Naive B cell (primary cell): ENCODE results near the gene ADAMTS20. TPM values are rescaled to one million over a fixed set of nuclear protein-coding genes. Genes with fewer than 3 reads are reported as not detected.
A peak's percentile ranks its signal among the peaks of the same experiment; 100 is the strongest.
"Not testable (repeated sequence)": the region's sequence is repeated elsewhere in the genome, so short reads cannot be mapped to it uniquely, and the experiment has no call there.

Experiments used
- ATAC-seq, 2 donors: fragments of 150-1000 bp; cut with Tn5 transposase; 2 replicates each; pipeline ENCODE4 v1.10.0; 2021; ENCODE audit warnings: low read depth in 2 of 2, mild to moderate bottlenecking in 2 of 2, moderate library complexity in 2 of 2
- DNase-seq: peaks from one replicate; pipeline ENCODE4 v3.0.0; 2022
- H3K27ac Mint-ChIP-seq, 6 donors: one replicate each; pipeline ENCODE4 v1.8.0; 2020 to 2022; ENCODE audit warnings: mild to moderate bottlenecking in 6 of 6, mixed read lengths in 6 of 6, moderate library complexity in 5 of 6, inconsistent platforms in 2 of 6
- H3K27me3 Mint-ChIP-seq, 3 donors: one replicate each; pipeline ENCODE4 v1.8.0; 2021 to 2022; ENCODE audit warnings: mixed read lengths in 3 of 3, mild to moderate bottlenecking in 1 of 3
- H3K36me3 Mint-ChIP-seq, 2 donors: one replicate each; pipeline ENCODE4 v1.8.0; 2020 to 2022; ENCODE audit warnings: mixed read lengths in 2 of 2, inconsistent platforms in 1 of 2, mild to moderate bottlenecking in 1 of 2
- H3K4me1 Mint-ChIP-seq, 3 donors: one replicate each; pipeline ENCODE4 v1.8.0; 2020 to 2022; ENCODE audit warnings: mixed read lengths in 3 of 3, inconsistent platforms in 1 of 3, mild to moderate bottlenecking in 1 of 3, moderate library complexity in 1 of 3
- H3K4me3 Mint-ChIP-seq, 8 donors: one replicate each; pipeline ENCODE4 v1.8.0; 2020 to 2022; ENCODE audit warnings: mild to moderate bottlenecking in 8 of 8, mixed read lengths in 8 of 8, moderate library complexity in 8 of 8, inconsistent platforms in 2 of 8
- H3K9me3 Mint-ChIP-seq, 7 donors: one replicate each; pipeline ENCODE4 v1.8.0; 2020 to 2022; ENCODE audit warnings: mixed read lengths in 7 of 7, mild to moderate bottlenecking in 5 of 7, inconsistent platforms in 2 of 7, moderate library complexity in 1 of 7
- polyA plus RNA-seq, 6 donors: library from polyadenylated mRNA; unstranded; fragments of 300-500 nt; fragmentation: Illumina TruSeq; gene quantifications; one replicate each; pipeline ENCODE4 v1.2.3, GENCODE V29; 2021; ENCODE audit warnings: low read depth in 6 of 6

ADAMTS20 gene
- polyA plus RNA-seq, 6 donors from 2014 or later: not detected

- peaks cover 8 to 19% of the 10 kb centered on the region in 2 donors for H3K36me3 Mint-ChIP-seq
- no peak overlapping the region for H3K27ac Mint-ChIP-seq
- DNase-seq (no peak), ATAC-seq (no peak)
- H3K4me1 Mint-ChIP-seq: no peaks in the 10 kb centered on the region
- H3K27me3 Mint-ChIP-seq: peaks cover 14 to 26% (median 25%) of the 10 kb centered on the region in 3 donors
- H3K9me3 Mint-ChIP-seq: peaks cover 7 to 64% (median 38%) of the 10 kb centered on the region in 7 donors
- H3K4me3 Mint-ChIP-seq: no peak overlapping the region
Measured at GRCh38 chr12:43556057-43556456, 4.1 kb upstream of the ADAMTS20 start.

DNA sequence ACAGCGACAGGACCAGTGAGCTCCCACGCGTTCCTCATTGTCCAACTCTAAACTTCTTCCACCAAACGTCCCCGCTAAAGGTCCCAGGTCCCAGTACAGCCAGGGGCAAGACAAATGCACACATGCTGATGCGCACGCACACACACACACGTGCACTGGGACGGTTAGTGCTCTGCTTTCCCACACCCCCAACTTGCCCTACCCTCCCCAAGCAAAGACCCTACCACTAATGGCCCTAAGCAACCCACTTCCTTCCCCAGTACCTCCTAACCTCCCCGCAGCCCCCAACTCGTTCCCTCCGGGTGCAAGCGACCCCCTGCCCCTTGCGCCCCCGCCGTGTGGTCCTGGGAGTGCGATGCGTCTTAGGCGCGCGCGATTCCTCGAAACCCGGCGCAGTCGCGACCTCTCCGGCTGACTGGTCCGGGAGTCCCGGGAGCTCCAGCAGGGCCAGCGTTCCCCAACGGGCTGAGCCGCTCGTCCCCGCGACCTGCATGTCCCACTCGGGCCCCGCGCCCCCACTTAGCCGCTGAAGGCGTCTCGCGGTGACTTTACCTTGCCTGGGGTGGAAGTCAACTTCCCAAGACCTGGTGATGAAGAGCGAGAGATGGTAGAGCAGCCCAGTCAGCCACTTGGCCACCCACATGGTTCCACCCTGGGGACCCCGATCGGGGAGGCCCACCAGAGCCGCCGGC is 578 bp downstream of the ADAMTS20 start:
- no peak for ATAC-seq
- Mint-ChIP-seq H3K4me1 (no peaks in the 10 kb centered on the region), H3K27me3 (peaks cover 30 to 44% (median 35%) of the 10 kb centered on the region in 3 donors), H3K36me3 (peaks cover 0 to 10% of the 10 kb centered on the region in 2 donors), H3K9me3 (peaks cover 0 to 44% (median 28%) of the 10 kb centered on the region in 7 donors), H3K27ac (peak overlapping the region in 2 of 6 donors; percentile 24 to 60), H3K4me3 (no peak overlapping the region)
- no peak for DNase-seq

- no peaks in the 10 kb centered on the region for H3K4me1 Mint-ChIP-seq
- ATAC-seq (no peak), DNase-seq (no peak)
- peak overlapping the region in 1 of 6 donors; percentile 24 for H3K27ac Mint-ChIP-seq
- H3K36me3 Mint-ChIP-seq: peaks cover 0 to 10% of the 10 kb centered on the region in 2 donors
- H3K4me3 Mint-ChIP-seq: no peak overlapping the region
- peaks cover 0 to 38% (median 25%) of the 10 kb centered on the region in 7 donors for H3K9me3 Mint-ChIP-seq
- H3K27me3 Mint-ChIP-seq: peaks cover 30 to 44% (median 35%) of the 10 kb centered on the region in 3 donors
Measured at GRCh38 chr12:43550831-43551271, 1.2 kb downstream of the ADAMTS20 start.

- ATAC-seq (no peak), DNase-seq (no peak)
- no peaks in the 10 kb centered on the region for H3K36me3 Mint-ChIP-seq
- no peak overlapping the region for H3K4me3 Mint-ChIP-seq
- H3K9me3 Mint-ChIP-seq: peaks cover 0 to 8% (median 2%) of the 10 kb centered on the region in 7 donors
- H3K27me3 Mint-ChIP-seq: peaks cover 0 to 15% (median 6%) of the 10 kb centered on the region in 3 donors
- no peaks in the 10 kb centered on the region for H3K4me1 Mint-ChIP-seq
- H3K27ac Mint-ChIP-seq: no peak overlapping the region
Measured at GRCh38 chr12:43544703-43545102, 7.3 kb downstream of the ADAMTS20 start.

- DNase-seq (no peak), ATAC-seq (no peak)
- Mint-ChIP-seq H3K27me3 (peaks cover 0 to 4% (median 0%) of the 10 kb centered on the region in 3 donors), H3K4me1 (no peaks in the 10 kb centered on the region), H3K9me3 (peaks cover 0 to 13% (median 8%) of the 10 kb centered on the region in 7 donors), H3K4me3 (no peak overlapping the region), H3K36me3 (no peaks in the 10 kb centered on the region), H3K27ac (no peak overlapping the region)
Measured at GRCh38 chr12:43540470-43540869, 11.5 kb downstream of the ADAMTS20 start.

- H3K9me3 Mint-ChIP-seq: peaks cover 0 to 11% (median 5%) of the 10 kb centered on the region in 7 donors
- H3K27ac Mint-ChIP-seq, H3K27me3 Mint-ChIP-seq, H3K36me3 Mint-ChIP-seq, DNase-seq, H3K4me1 Mint-ChIP-seq, ATAC-seq, H3K4me3 Mint-ChIP-seq: not testable (repeated sequence)
Measured at GRCh38 chr12:43537675-43538074, 14.3 kb downstream of the ADAMTS20 start.

- no peak for ATAC-seq
Measured at GRCh38 chr12:43516045-43516444, 36.0 kb downstream of the ADAMTS20 start.

DNA sequence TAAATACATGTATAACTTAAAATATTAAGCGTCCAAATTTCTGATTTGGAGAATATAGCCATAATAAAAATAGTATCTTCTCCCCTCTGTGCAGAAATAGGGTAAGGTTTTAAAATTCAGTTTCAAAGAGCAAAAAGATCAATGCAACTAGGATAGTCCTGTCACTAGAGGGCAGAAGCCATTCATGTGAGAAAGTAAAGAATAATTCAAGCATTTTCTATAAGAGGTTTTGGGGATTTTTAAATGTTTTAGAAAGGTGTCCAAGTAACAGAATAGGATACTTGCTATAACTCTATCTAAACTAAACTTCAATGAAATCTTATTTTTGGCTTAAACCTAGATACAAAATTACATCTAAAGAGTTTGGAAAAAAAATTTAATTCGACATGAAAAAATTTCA is 50.3 kb downstream of the ADAMTS20 start:
- H3K27ac Mint-ChIP-seq: no peak overlapping the region
- no peaks in the 10 kb centered on the region for H3K36me3 Mint-ChIP-seq
- H3K4me1 Mint-ChIP-seq: no peaks in the 10 kb centered on the region
- DNase-seq (no peak), ATAC-seq (no peak)
- no peaks in the 10 kb centered on the region for H3K9me3 Mint-ChIP-seq
- H3K4me3 Mint-ChIP-seq: no peak overlapping the region
- no peaks in the 10 kb centered on the region for H3K27me3 Mint-ChIP-seq

More at GRCh38 chr12:43516045-43516444, 36.0 kb downstream of the ADAMTS20 start:
- DNase-seq: no peak
- no peaks in the 10 kb centered on the region for H3K4me1 Mint-ChIP-seq
- H3K27me3 Mint-ChIP-seq: no peaks in the 10 kb centered on the region
- no peak overlapping the region for H3K4me3 Mint-ChIP-seq
- H3K27ac Mint-ChIP-seq: no peak overlapping the region
- peaks cover 0 to 10% (median 2%) of the 10 kb centered on the region in 7 donors for H3K9me3 Mint-ChIP-seq
- no peaks in the 10 kb centered on the region for H3K36me3 Mint-ChIP-seq

GRCh38 chr12:43493261-43493797 is 58.7 kb downstream of the ADAMTS20 start:
- Mint-ChIP-seq H3K4me1 (no peaks in the 10 kb centered on the region), H3K27ac (no peak overlapping the region), H3K9me3 (no peaks in the 10 kb centered on the region), H3K4me3 (no peak overlapping the region), H3K27me3 (no peaks in the 10 kb centered on the region), H3K36me3 (no peaks in the 10 kb centered on the region)
- no peak for ATAC-seq
- no peak for DNase-seq

DNA sequence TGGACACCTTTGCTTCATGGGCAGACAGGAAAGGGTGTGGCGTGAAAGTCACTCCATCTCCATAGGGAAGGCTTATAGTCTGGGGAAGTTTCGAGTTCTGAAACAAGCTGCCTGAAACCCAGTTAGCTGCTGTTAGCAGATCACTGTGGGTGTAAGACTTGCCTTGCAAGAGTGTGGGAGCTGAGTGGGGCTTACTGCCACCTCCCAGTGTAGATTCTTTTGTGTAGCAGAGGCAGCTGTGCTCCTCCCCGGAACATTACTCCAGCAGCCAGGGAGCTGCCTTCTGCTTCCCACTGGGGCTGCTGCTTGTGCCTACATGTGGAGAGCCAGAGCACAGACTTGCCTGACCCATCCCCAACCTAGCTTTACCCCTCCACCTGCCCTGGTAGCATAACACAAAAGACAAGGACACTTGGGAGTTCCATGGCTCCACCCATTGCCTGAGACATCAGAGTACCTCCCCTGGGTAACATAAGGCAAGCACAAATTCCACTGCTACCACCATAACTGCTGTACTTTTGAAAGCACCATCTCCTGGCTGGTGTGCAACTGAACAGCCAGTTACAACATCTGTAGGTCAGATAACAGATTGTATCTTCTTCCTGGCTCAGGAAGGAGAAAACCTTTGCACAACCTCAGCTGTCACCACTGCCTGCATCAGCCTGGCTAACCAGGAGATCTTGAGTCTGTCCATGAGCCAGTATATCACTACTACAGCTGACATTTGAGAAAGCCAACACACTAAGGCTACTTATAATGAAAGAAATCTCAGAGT is 69.5 kb downstream of the ADAMTS20 start:
- Mint-ChIP-seq H3K27me3 (no peaks in the 10 kb centered on the region), H3K4me3 (no peak overlapping the region), H3K36me3 (no peaks in the 10 kb centered on the region), H3K27ac (no peak overlapping the region), H3K9me3 (peaks cover 0 to 10% (median 3%) of the 10 kb centered on the region in 7 donors), H3K4me1 (no peaks in the 10 kb centered on the region)
- DNase-seq (no peak), ATAC-seq (no peak)

DNA sequence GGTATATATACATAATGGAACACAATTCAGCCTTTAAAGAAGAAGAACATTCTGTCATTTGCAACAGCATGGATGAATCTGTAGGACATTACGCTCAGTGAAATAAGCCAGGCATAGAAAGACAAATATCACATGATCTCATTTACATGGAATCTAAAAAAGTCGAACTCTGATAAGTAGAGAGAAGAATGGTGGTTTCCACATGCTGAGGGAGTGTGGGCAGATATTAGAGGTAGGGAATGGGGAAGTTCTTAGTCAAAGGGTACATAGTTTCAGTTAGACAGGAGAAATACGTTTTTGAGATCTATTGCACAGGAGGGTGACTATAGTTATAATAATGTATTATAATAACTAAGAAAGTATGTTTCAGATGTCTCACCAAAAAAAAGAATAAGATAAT is 71.4 kb downstream of the ADAMTS20 start:
- H3K9me3 Mint-ChIP-seq: peaks cover 0 to 10% (median 3%) of the 10 kb centered on the region in 7 donors
- H3K4me3 Mint-ChIP-seq: no peak overlapping the region
- DNase-seq: no peak
- peak overlapping the region in 1 of 6 donors; percentile 63 for H3K27ac Mint-ChIP-seq
- no peak for ATAC-seq
- H3K4me1 Mint-ChIP-seq: no peaks in the 10 kb centered on the region
- H3K27me3 Mint-ChIP-seq: no peaks in the 10 kb centered on the region
- no peaks in the 10 kb centered on the region for H3K36me3 Mint-ChIP-seq

GRCh38 chr12:43462741-43463140 is 89.3 kb downstream of the ADAMTS20 start:
- Mint-ChIP-seq H3K4me1 (no peaks in the 10 kb centered on the region), H3K4me3 (no peak overlapping the region)

GRCh38 chr12:43462080-43462479 is 89.9 kb downstream of the ADAMTS20 start:
- ATAC-seq: no peak
- Mint-ChIP-seq H3K27ac (no peak overlapping the region), H3K4me1 (no peaks in the 10 kb centered on the region), H3K36me3 (no peaks in the 10 kb centered on the region), H3K27me3 (no peaks in the 10 kb centered on the region), H3K9me3 (peaks cover 0 to 6% (median 2%) of the 10 kb centered on the region in 7 donors), H3K4me3 (no peak overlapping the region)
- no peak for DNase-seq

More at GRCh38 chr12:43462741-43463140, 89.3 kb downstream of the ADAMTS20 start:
- Mint-ChIP-seq H3K27me3 (no peaks in the 10 kb centered on the region), H3K9me3 (peaks cover 0 to 4% (median 0%) of the 10 kb centered on the region in 7 donors), H3K36me3 (no peaks in the 10 kb centered on the region), H3K27ac (no peak overlapping the region)
- DNase-seq (no peak), ATAC-seq (no peak)
